A549 (cell line): Measurements from ENCODE around the gene ZNF398. TPM values are rescaled to one million over a fixed set of nuclear protein-coding genes. Genes with fewer than 3 reads are reported as not detected.
A peak's percentile ranks its signal among the peaks of the same experiment; 100 is the strongest.

Experiments
- ATAC-seq, 2 experiments: fragments of 200-7000 bp in 1 of 2; fragments of >200 bp in 1 of 2; cut with Nextera tagmentation in 1 of 2; cut with Tn5 transposase in 1 of 2; 3 replicates each; pipeline versions ENCODE4 v1.8.0 to v1.9.1; 2018 to 2020; ENCODE audit warnings: mild to moderate bottlenecking in 1 of 2, moderate library complexity in 1 of 2
- CTCF ChIA-PET: fragments of 300-600 bp; sonication (Branson Sonifier 250); formaldehyde crosslinking; extraction: SDS; loops from one replicate; lab custom pipeline; 2021; ENCODE audit warnings: antibody characterized with exemption, inconsistent platforms; lab: Yijun Ruan, JAX
- POLR2A ChIA-PET: fragments of 350-600 bp; formaldehyde crosslinking; extraction: SDS; loops from one replicate; lab custom pipeline; 2021; ENCODE audit warnings: antibody characterized with exemption, inconsistent platforms; lab: Yijun Ruan, JAX
- DNase-seq, 2 experiments: peaks; one replicate each; pipeline versions ENCODE4 v3.0.0 to v3.0.0-alpha.2; 2011 to 2016; ENCODE audit warnings: low read depth in 1 of 2, low spot score in 1 of 2
- FAIRE-seq: peaks from 2 replicates; lab custom pipeline; 2011; peaks lifted over from hg19 to GRCh38; lab: Jason Lieb, UNC
- H3K27ac ChIP-seq, 2 experiments: fragments of >200 bp; sonication (Bioruptor Twin); formaldehyde crosslinking; 3 replicates each; pipeline ENCODE4 v1.5.1; 2016 to 2017
- H3K4me1 ChIP-seq: fragments of >200 bp; sonication (Bioruptor Twin); formaldehyde crosslinking; 3 replicates; pipeline ENCODE4 v1.6.1; 2016
- H3K4me2 ChIP-seq: fragments of >200 bp; sonication (Bioruptor Twin); formaldehyde crosslinking; 3 replicates; pipeline ENCODE4 v1.6.1; 2016
- H3K4me3 ChIP-seq: fragments of >200 bp; sonication (Bioruptor Twin); formaldehyde crosslinking; 3 replicates; pipeline ENCODE4 v1.5.1; 2016
- H3K9me3 ChIP-seq: fragments of >200 bp; sonication (Bioruptor Twin); formaldehyde crosslinking; 3 replicates; pipeline ENCODE4 v1.6.1; 2016
- CEBPB ChIP-seq, 2 experiments: fragments of >200 bp in 1 of 2; sonication (Bioruptor Twin) in 1 of 2; formaldehyde crosslinking in 1 of 2; IDR thresholded peaks; 2 replicates each; pipeline ENCODE4 v1.6.1; 2012 to 2016
- E2F6 ChIP-seq: IDR thresholded peaks from 2 replicates; pipeline ENCODE4 v1.6.1; 2012; ENCODE audit warnings: low read depth, borderline replicate concordance
- ELK1 ChIP-seq: fragments of 150-350 bp; IDR thresholded peaks from 2 replicates; pipeline ENCODE4 v1.6.1; 2014; ENCODE audit warnings: low read depth, mild to moderate bottlenecking, low read length
- EP300 ChIP-seq, 2 experiments: fragments of >200 bp; sonication (Bioruptor Twin); formaldehyde crosslinking; IDR thresholded peaks; 2 replicates in 1 of 2; 3 replicates in 1 of 2; pipeline ENCODE4 v1.6.1; 2016 to 2017
- FOXS1 ChIP-seq: fragments of 250-450 bp; sonication (Bioruptor Pico); IDR thresholded peaks from 2 replicates; pipeline ENCODE4 v1.5.0; 2020; ENCODE audit warnings: mild to moderate bottlenecking, moderate library complexity
- HMGXB4 ChIP-seq: fragments of 250-450 bp; sonication (Bioruptor Pico); IDR thresholded peaks from 2 replicates; pipeline ENCODE4 v1.5.0; 2021; ENCODE audit warnings: mild to moderate bottlenecking, moderate library complexity, borderline replicate concordance
- NFE2L2 ChIP-seq: fragments of 150-350 bp; conservative IDR thresholded peaks from 2 replicates; pipeline ENCODE4 v1.6.1; 2014; ENCODE audit warnings: low read length
- PHF8 ChIP-seq: fragments of 200-600 bp; sonication (generic); IDR thresholded peaks from 2 replicates; pipeline ENCODE4 v1.6.1; 2016; ENCODE audit warnings: low read depth, mild to moderate bottlenecking, antibody characterized with exemption, moderate library complexity, borderline replicate concordance
- POLR2AphosphoS2 ChIP-seq: conservative IDR thresholded peaks from 2 replicates; pipeline ENCODE4 v1.6.1; 2012; ENCODE audit warnings: low read length, improper control_type of control experiment, inconsistent platforms
- RAD21 ChIP-seq, 2 experiments: fragments of >200 bp in 1 of 2; sonication (Bioruptor Twin) in 1 of 2; formaldehyde crosslinking in 1 of 2; IDR thresholded peaks in 1 of 2; conservative IDR thresholded peaks in 1 of 2; 2 replicates in 1 of 2; 3 replicates in 1 of 2; pipeline ENCODE4 v1.6.1; 2012 to 2018; ENCODE audit warnings: inconsistent platforms in 1 of 2
- USF2 ChIP-seq: fragments of 450-650 bp; IDR thresholded peaks from 2 replicates; pipeline ENCODE4 v1.6.1; 2014; ENCODE audit warnings: antibody characterized with exemption
- WGBS: methylation state at CpG from one replicate; pipeline ENCODE4 v1.1.6; 2017; ENCODE audit errors: missing lambda C conversion rate; 5-methylcytosine and 5-hydroxymethylcytosine counted together
- polyA plus RNA-seq, 4 experiments: library from polyadenylated mRNA; depleted of rRNA in 3 of 4; stranded (reverse); fragments of >200 nt; fragmentation: RNase III in 1 of 4; extraction: RNeasy Plus Mini Kit Qiagen cat#74134 plus additional on column Dnase treatment in 1 of 4; gene quantifications; 2 replicates in 3 of 4; 3 replicates in 1 of 4; pipeline ENCODE4 v1.2.3, GENCODE V29; 2011 to 2017
- TF ChIP-seq, protein P1 (sequence below): IDR thresholded peaks from 2 replicates; pipeline ENCODE4 v1.6.1; 2012
- TF ChIP-seq, protein P2 (sequence below): IDR thresholded peaks from 2 replicates; pipeline ENCODE4 v1.6.1; 2012
- TF ChIP-seq, protein P3 (sequence below): fragments of 200-600 bp; sonication (generic); IDR thresholded peaks from 2 replicates; pipeline ENCODE4 v1.6.1; 2016; ENCODE audit warnings: antibody characterized with exemption, mild to moderate bottlenecking, moderate library complexity

ZNF398 gene
- polyA plus RNA-seq, 2 of the 4 experiments (the other 2 are of a cell fraction): 6.6 to 8.1 TPM

- 6% methylated on average over 35 of the region's 86 CpGs for WGBS
- DNase-seq: peak; percentile 48 to 67
- FAIRE-seq: no peak
- Histone ChIP-seq H3K4me1 (peaks cover 32% of the 10 kb centered on the region), H3K4me2 (peak overlapping the region; percentile 83), H3K27ac (peak overlapping the region; percentile 98 to 99), H3K4me3 (peak overlapping the region; percentile 91), H3K9me3 (no peaks in the 10 kb centered on the region)
- ChIA-PET POLR2A (interaction anchor here (0.8 to 2.5 kb wide), 7 partner anchors 9 to 114 kb away, joined by 3 to 16 read pairs (median 5); partner anchors contain the start of genes ZNF282, ZNF425 and ZNF783), CTCF (interaction anchor here (0.7 to 8.4 kb wide), 33 partner anchors 7 to 477 kb away, joined by 3 to 84 read pairs (median 6); partner anchors contain the start of genes ZNF282, ZNF425 and ZNF783)
- TF ChIP-seq, protein P1, sequence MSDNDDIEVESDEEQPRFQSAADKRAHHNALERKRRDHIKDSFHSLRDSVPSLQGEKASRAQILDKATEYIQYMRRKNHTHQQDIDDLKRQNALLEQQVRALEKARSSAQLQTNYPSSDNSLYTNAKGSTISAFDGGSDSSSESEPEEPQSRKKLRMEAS: peak; percentile 56
- no peak for TF ChIP-seq FOXS1 (CRISPR knock-in tag)
- no peak for TF ChIP-seq EP300 (IDR thresholded peaks at IDR 0.05)
- no peak for TF ChIP-seq RAD21 (conservative IDR thresholded peaks at IDR 0.05 in 1 of 2, IDR thresholded peaks at IDR 0.05 in 1 of 2)
- TF ChIP-seq, protein P2, sequence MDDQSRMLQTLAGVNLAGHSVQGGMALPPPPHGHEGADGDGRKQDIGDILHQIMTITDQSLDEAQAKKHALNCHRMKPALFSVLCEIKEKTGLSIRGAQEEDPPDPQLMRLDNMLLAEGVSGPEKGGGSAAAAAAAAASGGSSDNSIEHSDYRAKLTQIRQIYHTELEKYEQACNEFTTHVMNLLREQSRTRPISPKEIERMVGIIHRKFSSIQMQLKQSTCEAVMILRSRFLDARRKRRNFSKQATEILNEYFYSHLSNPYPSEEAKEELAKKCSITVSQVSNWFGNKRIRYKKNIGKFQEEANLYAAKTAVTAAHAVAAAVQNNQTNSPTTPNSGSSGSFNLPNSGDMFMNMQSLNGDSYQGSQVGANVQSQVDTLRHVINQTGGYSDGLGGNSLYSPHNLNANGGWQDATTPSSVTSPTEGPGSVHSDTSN: no peak
- TF ChIP-seq CEBPB (IDR thresholded peaks at IDR 0.05): no peak
- 0 out of 2 replicates have a peak, but pooled peaks have one; percentile 22 for TF ChIP-seq E2F6
- peak; percentile 1; the same call in 1 of the 2 replicates for TF ChIP-seq USF2
- 0 out of 2 replicates have a peak, but pooled peaks have one; percentile 35 for TF ChIP-seq PHF8
- peak; percentile 60 to 69 for ATAC-seq
These were observed 750 bp downstream of the ZNF398 start for GRCh38 chr7:149147752-149148653.

DNA sequence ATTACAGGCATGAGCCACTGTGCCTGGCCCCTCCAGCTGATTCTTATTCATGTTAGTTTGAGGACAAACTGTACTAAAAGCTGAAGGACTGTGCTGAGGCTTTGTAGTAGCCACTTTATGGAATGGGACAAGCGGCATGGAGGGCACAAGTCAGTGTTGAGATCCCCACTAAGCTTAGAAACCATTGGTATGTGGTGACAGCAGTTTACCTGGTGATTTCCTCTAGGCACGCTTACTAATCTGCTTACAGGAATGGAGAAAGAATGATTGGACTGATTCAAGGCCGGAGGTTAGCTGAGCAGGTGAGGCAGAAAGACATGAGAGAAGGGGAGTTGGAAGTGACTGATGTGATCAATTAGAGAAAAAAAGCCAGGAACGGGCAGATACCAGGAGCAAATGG lies 3.7 kb downstream of the ZNF398 start:
- H3K4me2 ChIP-seq: no peak overlapping the region
- CTCF ChIA-PET: interaction anchor here (0.6 to 8.4 kb wide), 3 partner anchors 25 to 86 kb away, joined by 3 to 84 read pairs (median 7); partner anchors contain the start of gene ZNF425
- ATAC-seq: no peak
- H3K4me1 ChIP-seq: peaks cover 15% of the 10 kb centered on the region
- WGBS: 78% methylated on average over 4 of the region's 4 CpGs
- TF ChIP-seq NFE2L2: no peak
- no peak for TF ChIP-seq FOXS1 (CRISPR knock-in tag)
- TF ChIP-seq ELK1: no peak
- TF ChIP-seq, protein P3, sequence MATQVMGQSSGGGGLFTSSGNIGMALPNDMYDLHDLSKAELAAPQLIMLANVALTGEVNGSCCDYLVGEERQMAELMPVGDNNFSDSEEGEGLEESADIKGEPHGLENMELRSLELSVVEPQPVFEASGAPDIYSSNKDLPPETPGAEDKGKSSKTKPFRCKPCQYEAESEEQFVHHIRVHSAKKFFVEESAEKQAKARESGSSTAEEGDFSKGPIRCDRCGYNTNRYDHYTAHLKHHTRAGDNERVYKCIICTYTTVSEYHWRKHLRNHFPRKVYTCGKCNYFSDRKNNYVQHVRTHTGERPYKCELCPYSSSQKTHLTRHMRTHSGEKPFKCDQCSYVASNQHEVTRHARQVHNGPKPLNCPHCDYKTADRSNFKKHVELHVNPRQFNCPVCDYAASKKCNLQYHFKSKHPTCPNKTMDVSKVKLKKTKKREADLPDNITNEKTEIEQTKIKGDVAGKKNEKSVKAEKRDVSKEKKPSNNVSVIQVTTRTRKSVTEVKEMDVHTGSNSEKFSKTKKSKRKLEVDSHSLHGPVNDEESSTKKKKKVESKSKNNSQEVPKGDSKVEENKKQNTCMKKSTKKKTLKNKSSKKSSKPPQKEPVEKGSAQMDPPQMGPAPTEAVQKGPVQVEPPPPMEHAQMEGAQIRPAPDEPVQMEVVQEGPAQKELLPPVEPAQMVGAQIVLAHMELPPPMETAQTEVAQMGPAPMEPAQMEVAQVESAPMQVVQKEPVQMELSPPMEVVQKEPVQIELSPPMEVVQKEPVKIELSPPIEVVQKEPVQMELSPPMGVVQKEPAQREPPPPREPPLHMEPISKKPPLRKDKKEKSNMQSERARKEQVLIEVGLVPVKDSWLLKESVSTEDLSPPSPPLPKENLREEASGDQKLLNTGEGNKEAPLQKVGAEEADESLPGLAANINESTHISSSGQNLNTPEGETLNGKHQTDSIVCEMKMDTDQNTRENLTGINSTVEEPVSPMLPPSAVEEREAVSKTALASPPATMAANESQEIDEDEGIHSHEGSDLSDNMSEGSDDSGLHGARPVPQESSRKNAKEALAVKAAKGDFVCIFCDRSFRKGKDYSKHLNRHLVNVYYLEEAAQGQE: no peak
- no peak for TF ChIP-seq E2F6
- no peak for TF ChIP-seq USF2
- no peak for TF ChIP-seq POLR2AphosphoS2
- TF ChIP-seq HMGXB4: no peak
- TF ChIP-seq, all 56 proteins: peak for 0
- Histone ChIP-seq H3K9me3 (no peaks in the 10 kb centered on the region), H3K4me3 (no peak overlapping the region), H3K27ac (no peak overlapping the region)
- DNase-seq: no peak
- POLR2A ChIA-PET: no interaction called here
- FAIRE-seq: no peak
